ENCODE measurements around the gene PRKAR1B. TPM values are rescaled to one million over a fixed set of nuclear protein-coding genes. Genes with fewer than 3 reads are reported as not detected.

Gene PRKAR1B
- total RNA-seq, 1 experiment from 2014 or later, result 43.3 TPM

DNA sequence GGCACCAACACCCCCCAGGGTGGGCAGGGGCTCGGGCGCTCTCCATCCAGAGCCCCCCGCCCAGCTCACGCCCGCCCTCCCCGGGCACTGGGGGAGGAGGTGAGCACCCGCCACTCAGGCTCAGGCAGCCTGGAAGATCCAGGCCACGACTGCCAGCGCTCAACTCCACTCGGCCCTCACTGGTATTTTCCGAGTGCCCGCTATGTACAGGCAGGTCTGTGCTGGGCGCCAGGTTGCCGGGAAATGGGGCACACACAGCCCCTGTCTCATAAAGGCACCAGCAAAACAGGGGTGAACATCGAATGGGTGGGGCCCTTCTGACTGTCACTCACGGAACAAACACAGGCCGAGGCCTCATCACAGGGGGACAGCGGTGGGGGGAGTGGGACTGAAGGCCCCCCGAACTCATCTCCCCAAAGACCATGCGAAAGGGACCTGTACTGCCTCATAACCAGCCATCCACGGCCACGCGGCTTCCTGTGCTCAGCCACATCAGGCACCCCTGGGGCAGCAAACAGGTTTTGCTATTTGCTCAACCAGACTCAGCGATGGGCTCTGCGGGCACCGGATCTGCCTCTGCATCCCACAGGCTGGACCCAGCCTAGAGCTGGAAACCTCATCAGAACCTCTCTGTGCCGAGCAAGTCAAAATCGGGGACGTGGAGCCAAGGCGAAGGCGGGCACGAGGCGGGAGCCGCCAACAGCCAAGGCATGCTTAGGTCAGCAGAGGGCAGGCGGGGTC is 99.2 kb downstream of the PRKAR1B start:
- Mint-ChIP-seq H3K36me3 (ENCODE audit: insufficient read depth in 1 of 3, low read depth in 3 of 3) (peaks cover 15 to 29% (median 23%) of the 10 kb centered on the region in 3 experiments), H3K27me3 (ENCODE audit: low read depth) (no peaks in the 10 kb centered on the region), H3K4me1 (no peaks in the 10 kb centered on the region), H3K4me3 (no peak overlapping the region), H3K9me3 (peaks cover 17 to 23% of the 10 kb centered on the region in 2 experiments), H3K27ac (peak overlapping the region in 1 of 3 experiments; percentile 88; a peak in 1 of 7 replicates)
- no peak overlapping the region for H2BK120ac ChIP-seq (ENCODE audit: low read depth, low read length, poor library complexity, severe bottlenecking)
- H4K5ac ChIP-seq (ENCODE audit: insufficient read length, low read depth, low read length), result no peak overlapping the region
- no peaks in the 10 kb centered on the region for H3K4me1 ChIP-seq (ENCODE audit: insufficient read depth, low read length)
- H3K9me3 ChIP-seq (ENCODE audit: control insufficient read depth, low read depth, low read length), result peaks cover 5% of the 10 kb centered on the region
- H3T11ph ChIP-seq (ENCODE audit: low read length), result no peak overlapping the region
- no peak overlapping the region for H4K91ac ChIP-seq (ENCODE audit: insufficient read length, low read depth, low read length)
- H3K9ac ChIP-seq (ENCODE audit: extremely low read depth, insufficient read length, low read length), result no peak overlapping the region
- H2AFZ ChIP-seq (ENCODE audit: low read length), result no peak overlapping the region
- peaks cover 2% of the 10 kb centered on the region for H4K20me1 ChIP-seq (ENCODE audit: control insufficient read depth, insufficient read depth, insufficient read length)
- WGBS (ENCODE audit: extremely low coverage, insufficient read length, low lambda C conversion rate), result no CpG with 5 or more reads among the region's 35 CpGs
- H2BK12ac ChIP-seq (ENCODE audit: insufficient read length, low read depth, low read length), result no peak overlapping the region
- no peak overlapping the region for H3K4ac ChIP-seq (ENCODE audit: low read depth, low read length)
- no peak overlapping the region for H3K18ac ChIP-seq (ENCODE audit: insufficient read length, low read depth, low read length)
- TF ChIP-seq, protein P1, sequence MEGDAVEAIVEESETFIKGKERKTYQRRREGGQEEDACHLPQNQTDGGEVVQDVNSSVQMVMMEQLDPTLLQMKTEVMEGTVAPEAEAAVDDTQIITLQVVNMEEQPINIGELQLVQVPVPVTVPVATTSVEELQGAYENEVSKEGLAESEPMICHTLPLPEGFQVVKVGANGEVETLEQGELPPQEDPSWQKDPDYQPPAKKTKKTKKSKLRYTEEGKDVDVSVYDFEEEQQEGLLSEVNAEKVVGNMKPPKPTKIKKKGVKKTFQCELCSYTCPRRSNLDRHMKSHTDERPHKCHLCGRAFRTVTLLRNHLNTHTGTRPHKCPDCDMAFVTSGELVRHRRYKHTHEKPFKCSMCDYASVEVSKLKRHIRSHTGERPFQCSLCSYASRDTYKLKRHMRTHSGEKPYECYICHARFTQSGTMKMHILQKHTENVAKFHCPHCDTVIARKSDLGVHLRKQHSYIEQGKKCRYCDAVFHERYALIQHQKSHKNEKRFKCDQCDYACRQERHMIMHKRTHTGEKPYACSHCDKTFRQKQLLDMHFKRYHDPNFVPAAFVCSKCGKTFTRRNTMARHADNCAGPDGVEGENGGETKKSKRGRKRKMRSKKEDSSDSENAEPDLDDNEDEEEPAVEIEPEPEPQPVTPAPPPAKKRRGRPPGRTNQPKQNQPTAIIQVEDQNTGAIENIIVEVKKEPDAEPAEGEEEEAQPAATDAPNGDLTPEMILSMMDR (conservative IDR thresholded peaks at IDR 0.05), result no peak
- no peak overlapping the region for H3K14ac ChIP-seq (ENCODE audit: insufficient read depth, low read length)
- no peak overlapping the region for H3K27ac ChIP-seq (ENCODE audit: insufficient read length, low read depth, low read length)
- H3K23ac ChIP-seq (ENCODE audit: insufficient read length, low read depth, low read length), result no peak overlapping the region
- no peak overlapping the region for H4K8ac ChIP-seq (replicated peaks; ENCODE audit: insufficient read length, low read depth, low read length)
- H3K4me2 ChIP-seq (ENCODE audit: insufficient read depth, insufficient read length, low read length), result no peak overlapping the region
- no peaks in the 10 kb centered on the region for H3K79me2 ChIP-seq (ENCODE audit: insufficient read depth, low read length)
- no peaks in the 10 kb centered on the region for H3K27me3 ChIP-seq (ENCODE audit: insufficient read depth, low read length)
- no peak overlapping the region for H2BK20ac ChIP-seq (ENCODE audit: low read depth, low read length, poor library complexity, severe bottlenecking)
- H3K56ac ChIP-seq (ENCODE audit: insufficient read length, low read depth, low read length), result no peak overlapping the region
- no peaks in the 10 kb centered on the region for H3K23me2 ChIP-seq (ENCODE audit: insufficient read length, low read depth, low read length, poor library complexity, severe bottlenecking)
- H2AK5ac ChIP-seq (ENCODE audit: insufficient read length, low read length), result no peak overlapping the region
- H3K79me1 ChIP-seq (ENCODE audit: insufficient read depth, low read depth, low read length, poor library complexity, severe bottlenecking), result no peaks in the 10 kb centered on the region
- DNase-seq, result no peak
- no peak overlapping the region for H2BK15ac ChIP-seq (ENCODE audit: low read depth, low read length)
- no peak overlapping the region for H2BK5ac ChIP-seq (ENCODE audit: insufficient read length, low read length)
